Activated CD4-positive, alpha-beta T cell treated with anti-CD3 and anti-CD28 coated beads, Interleukin-2, amount 50 U/mL, for 16 hours (primary cell): ENCODE measurements around the gene XYLT2.

Experiments
- DNase-seq: peaks from one replicate; pipeline ENCODE4 v3.0.0-alpha.2; 2020

Gene XYLT2

GRCh38 chr17:50352072-50352692, 6.3 kb downstream of the XYLT2 start:
- DNase-seq: no peak

GRCh38 chr17:50352693-50353599, 7.0 kb downstream of the XYLT2 start:
- no peak for DNase-seq

GRCh38 chr17:50353600-50354195, 7.8 kb downstream of the XYLT2 start:
- DNase-seq: no peak

GRCh38 chr17:50354198-50354597, 8.3 kb downstream of the XYLT2 start:
- no peak for DNase-seq

GRCh38 chr17:50354776-50355175, 8.8 kb downstream of the XYLT2 start:
- DNase-seq: no peak

- DNase-seq: no peak
Measured at GRCh38 chr17:50355336-50355700, 9.4 kb downstream of the XYLT2 start.

GRCh38 chr17:50355701-50356341, 9.9 kb downstream of the XYLT2 start:
- no peak for DNase-seq

GRCh38 chr17:50356418-50356817, 10.5 kb downstream of the XYLT2 start:
- DNase-seq: no peak

- no peak for DNase-seq
Measured at GRCh38 chr17:50356892-50357510, 11.1 kb downstream of the XYLT2 start.

- no peak for DNase-seq
Measured at GRCh38 chr17:50358177-50358576, 12.3 kb downstream of the XYLT2 start.

- DNase-seq: no peak
Measured at GRCh38 chr17:50359005-50359699, 13.2 kb downstream of the XYLT2 start.

- DNase-seq: no peak
Measured at GRCh38 chr17:50359998-50360461, 14.1 kb downstream of the XYLT2 start.

- DNase-seq: no peak
Measured at GRCh38 chr17:50360486-50361115, 14.7 kb downstream of the XYLT2 start.

GRCh38 chr17:50361561-50362480, 15.9 kb downstream of the XYLT2 start:
- peak; percentile 71 for DNase-seq

GRCh38 chr17:50362661-50363060, 16.7 kb downstream of the XYLT2 start:
- DNase-seq: no peak

GRCh38 chr17:50363217-50364060, 17.5 kb downstream of the XYLT2 start:
- no peak for DNase-seq

GRCh38 chr17:50364061-50364458, 18.1 kb downstream of the XYLT2 start:
- DNase-seq: no peak

GRCh38 chr17:50364715-50365114, 18.8 kb downstream of the XYLT2 start:
- no peak for DNase-seq

GRCh38 chr17:50365165-50365564, 19.2 kb downstream of the XYLT2 start:
- no peak for DNase-seq
